H54 (cell line): ENCODE results near the gene SNX11.

Experiments
- DNase-seq: peaks from one replicate; pipeline ENCODE4 v3.0.0; 2011; ENCODE audit warnings: low spot score, mixed read lengths; ENCODE audit not compliant: insufficient read length
- FAIRE-seq: peaks from 3 replicates; lab custom pipeline; 2011; peaks lifted over from hg19 to GRCh38; lab: Jason Lieb, UNC
- POLR2A ChIP-seq: IDR thresholded peaks from 2 replicates; pipeline ENCODE4 v1.6.1; 2011; ENCODE audit warnings: low read depth, mild to moderate bottlenecking, low read length

SNX11 gene

DNA sequence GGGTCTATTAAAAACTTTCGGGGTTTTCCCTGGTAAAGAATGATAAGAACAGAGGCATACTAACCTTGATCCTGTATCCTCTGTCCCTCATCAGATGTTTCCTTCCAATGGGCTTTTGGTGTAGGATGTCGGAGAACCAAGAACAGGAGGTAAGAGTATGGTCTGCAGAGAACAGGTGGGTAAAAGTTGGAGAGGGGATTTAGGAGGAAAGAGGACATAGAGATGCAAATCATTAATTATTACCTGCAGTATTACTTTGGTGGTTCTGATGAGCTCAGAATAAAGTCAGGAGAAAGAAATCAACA, 4.3 kb downstream of the SNX11 start:
- DNase-seq (no peak), FAIRE-seq (no peak)
- TF ChIP-seq POLR2A = no peak

DNA sequence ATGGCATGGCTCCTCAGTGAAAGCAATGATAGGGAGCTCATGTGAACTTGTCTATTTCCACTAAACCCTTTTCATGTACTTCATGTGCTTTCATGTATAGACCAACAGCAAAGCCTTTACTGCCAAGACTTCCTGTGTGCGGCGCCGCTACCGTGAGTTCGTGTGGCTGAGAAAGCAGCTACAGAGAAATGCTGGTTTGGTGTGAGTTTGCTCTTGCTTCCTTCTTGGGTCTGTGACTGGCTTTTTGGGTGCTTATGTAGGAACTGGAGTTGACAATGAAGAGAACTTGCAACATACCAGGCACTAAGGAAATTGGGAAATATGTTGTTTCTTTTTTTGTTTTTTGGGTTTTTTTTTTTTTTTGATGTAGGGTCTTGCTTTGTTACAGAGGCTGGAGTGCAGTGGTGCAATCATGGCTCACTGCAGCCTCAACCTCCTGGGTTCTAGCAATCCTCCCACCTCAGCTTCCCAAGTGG, 5.7 kb downstream of the SNX11 start:
- no peak for FAIRE-seq
- no peak for TF ChIP-seq POLR2A
- DNase-seq = no peak

DNA sequence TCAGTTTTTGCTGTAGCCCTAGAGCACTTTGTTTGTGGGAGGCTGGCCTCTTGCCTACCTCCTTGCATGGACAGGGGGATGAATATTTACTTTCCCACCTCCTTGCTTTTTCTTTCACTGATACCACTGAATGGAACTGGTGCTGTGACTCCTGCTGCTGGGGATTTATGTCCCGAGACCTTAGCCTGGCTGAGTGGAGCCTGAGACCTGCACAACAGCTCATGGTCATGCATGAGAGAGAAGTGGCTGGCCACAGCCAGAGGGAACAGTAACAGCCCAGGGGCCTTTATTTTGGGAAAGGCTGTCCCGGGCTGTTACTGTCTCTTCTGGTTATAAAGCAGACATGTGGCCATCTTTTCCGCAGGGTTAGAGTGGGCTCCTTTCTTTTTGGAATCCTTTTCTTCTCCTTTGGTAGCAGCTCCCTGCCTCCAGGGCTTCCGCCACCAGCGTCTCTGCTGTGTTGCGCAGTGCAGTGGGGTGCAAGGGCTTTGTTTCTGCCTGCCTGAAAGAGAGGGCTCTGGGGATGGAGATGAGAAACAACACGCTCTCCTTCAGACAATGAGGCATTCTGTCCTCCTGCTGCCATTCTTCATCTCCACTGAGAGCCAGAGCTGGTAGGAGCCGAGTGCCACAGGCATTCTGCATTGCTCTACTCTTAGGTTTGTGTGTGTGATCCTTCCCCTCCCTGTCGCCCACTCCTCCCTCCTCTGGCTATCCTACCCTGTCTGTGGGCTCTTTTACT, 14.5 kb downstream of the SNX11 start:
- DNase-seq = no peak
- no peak for TF ChIP-seq POLR2A
- FAIRE-seq = no peak

DNA sequence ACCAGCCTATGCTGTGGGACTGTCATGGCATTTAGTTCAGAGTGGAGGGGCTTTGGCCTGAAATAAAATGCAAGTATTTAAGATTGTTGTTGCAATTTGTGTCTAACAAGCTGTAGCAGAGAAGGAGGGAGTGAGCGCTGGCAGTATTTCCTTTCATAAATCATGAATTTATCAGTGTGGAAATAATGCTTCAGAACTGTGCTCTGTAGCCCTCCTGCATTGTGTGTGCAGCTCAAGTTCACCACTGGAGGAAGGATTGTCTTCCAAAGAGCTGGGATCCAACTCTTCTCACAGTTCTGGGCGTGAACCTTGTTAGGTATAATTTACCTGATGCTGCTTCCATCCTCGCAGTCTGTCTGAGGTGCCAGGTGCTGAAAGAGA, 15.1 kb downstream of the SNX11 start:
- DNase-seq (no peak), FAIRE-seq (no peak)

DNA sequence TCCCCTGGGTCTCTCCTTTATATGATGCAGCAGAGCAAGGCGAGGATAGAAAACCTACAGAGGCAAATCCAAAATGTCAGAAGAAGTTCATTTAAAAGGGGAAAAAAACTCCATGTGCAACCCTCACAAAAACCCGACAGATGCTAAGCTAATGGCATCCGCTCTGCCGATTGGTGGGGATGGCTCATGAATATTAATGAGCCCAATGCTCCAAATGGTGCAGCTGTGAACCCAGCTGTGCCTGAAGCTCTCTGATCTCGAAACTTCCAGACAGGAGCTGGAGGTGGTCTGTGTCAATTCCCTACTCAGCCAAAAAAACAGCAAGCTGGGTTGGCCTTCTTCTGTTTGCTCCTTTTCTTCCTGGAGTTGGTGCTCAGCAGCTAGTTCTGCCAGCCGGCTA, 15.5 kb downstream of the SNX11 start:
- no peak for FAIRE-seq

More for the DNA sequence above, 15.1 kb downstream of the SNX11 start:
- no peak for TF ChIP-seq POLR2A

DNA sequence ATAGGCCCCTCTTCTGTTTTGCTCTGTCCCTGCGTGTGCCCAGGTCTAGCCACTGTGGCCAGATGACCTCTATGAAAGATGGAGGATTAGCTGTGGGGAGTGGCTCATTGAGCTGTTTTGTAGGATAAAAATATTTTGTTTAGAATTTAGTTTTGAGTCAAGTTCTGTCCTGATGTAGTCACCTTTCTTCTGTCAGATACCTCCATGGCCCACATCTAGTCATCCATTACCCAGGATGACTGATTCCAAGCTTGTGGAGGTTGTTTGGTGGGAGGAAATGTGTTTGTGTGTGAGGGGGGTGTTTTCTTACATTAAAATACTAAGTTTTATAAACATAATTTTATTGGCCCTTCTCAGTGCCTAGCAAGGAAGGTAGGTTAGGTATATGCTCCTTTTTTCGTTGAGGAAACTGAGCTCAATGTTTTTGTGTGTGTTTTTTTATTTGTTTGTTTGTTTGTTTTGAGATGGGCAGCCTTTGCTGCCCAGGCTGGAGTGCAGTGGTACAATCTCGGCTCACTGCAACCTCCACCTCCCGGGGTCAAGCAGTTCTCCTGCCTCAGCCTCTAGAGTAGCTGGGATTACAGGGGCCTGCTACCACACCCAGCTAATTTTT, 16.3 kb downstream of the SNX11 start:
- DNase-seq (no peak), FAIRE-seq (no peak)

More for the DNA sequence above, 15.5 kb downstream of the SNX11 start:
- no peak for DNase-seq
- no peak for TF ChIP-seq POLR2A

DNA sequence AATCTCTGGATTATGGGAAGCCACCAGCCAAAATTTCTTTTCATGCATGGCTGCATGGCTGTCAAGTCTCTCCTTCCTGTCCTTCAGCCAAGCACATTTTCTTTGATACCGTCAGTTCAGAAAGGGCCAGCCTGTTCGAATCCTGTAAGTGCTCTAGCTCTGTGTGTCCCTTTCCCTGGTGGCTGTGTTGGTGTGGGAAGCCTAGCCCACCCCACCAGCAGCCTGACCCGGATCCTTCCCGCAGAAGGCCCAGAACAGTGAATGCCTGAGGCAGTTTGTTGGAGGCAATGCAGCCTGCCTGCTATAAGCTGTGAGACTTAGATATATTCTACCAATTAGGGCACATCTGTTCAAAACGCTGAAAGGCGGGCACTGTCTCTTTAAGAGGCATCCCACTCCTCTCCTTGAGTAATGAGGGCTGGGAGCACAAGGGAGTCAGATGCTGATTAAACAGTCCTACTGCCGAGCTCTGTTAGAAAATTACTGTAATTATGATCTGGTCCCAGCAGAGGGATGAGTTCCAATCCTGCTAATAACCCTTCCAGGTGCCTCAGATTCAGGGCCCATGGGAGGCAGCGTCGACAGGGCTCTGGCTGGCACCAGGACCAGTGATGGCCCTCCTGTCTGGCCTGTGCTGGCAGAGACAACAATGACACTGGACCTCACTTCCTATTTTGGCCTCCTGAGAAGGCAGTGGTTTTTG, 18.4 kb downstream of the SNX11 start:
- no peak for FAIRE-seq
- DNase-seq = no peak
- no peak for TF ChIP-seq POLR2A

More for the DNA sequence above, 16.3 kb downstream of the SNX11 start:
- TF ChIP-seq POLR2A = no peak

DNA sequence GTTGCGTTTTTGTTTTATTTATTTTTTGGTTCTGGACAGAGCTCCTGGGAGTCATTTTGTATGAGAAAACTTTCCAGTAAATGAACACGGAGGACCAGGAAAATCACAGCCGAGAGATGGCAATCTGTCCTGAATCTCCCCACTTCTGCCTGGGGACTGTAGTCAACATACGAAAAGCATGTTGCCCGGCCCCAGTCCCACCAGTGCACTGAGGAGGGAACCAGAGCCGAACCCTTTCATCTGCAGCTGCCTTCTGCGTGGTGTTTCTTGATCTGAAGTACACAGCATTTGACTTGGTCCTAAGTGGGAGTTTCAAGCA, 18.9 kb downstream of the SNX11 start:
- FAIRE-seq = no peak
- TF ChIP-seq POLR2A = no peak
- DNase-seq = no peak

DNA sequence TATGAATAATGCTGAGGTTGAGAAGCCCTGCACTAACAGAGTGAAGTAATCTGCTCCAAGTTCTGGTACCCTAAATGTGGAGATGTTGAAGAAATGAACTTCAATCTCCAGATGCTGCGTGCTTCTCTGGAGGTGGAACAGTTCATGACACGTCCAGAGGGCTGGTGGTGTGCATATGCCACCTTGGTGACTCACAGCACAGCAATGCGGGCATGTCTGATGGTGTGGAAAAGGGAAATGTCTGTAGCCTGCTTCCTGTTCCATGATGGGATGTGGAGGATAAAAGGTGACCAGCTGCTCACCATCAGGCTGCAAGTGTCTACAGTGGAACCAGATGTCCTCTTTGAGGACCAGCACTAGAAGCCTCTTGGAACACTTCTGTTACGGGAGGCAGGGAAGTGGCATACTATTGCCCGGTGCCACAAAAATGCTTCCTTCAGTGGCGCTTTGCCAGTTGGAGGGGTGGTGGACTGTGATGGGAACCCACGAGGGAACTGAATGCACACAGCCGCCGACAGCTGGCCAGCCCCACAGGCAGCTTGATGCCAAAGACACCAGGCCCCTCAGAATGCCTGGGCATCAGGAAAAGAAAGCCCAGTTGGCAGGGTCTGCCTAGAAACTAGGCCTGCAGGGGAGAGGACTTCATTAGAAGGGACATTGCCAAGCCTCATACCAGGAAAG, 19.9 kb downstream of the SNX11 start:
- no peak for TF ChIP-seq POLR2A

DNA sequence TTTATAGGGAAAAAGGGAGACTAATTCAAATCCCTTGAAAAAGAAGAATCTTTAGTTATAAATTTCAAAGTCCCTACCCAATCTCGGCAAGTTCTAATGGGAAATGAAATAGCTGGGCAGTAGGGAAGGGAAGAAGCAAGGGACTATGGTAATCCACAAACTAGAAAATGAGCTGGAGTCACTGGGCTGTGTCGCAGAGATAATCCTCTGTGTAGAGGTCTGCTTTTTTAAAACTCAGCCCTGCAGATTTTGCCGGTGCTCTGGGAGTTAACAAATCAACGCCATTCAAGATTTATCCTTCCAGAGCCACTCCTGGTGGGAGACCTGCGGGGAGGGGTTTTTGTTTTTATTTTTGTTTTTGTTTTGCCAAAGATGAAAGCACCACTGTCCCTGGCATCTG, 20.8 kb downstream of the SNX11 start:
- FAIRE-seq (no peak), DNase-seq (no peak)
- TF ChIP-seq POLR2A = no peak

More for the DNA sequence above, 19.9 kb downstream of the SNX11 start:
- FAIRE-seq = peak; percentile 94
- peak; percentile 96 for DNase-seq

DNA sequence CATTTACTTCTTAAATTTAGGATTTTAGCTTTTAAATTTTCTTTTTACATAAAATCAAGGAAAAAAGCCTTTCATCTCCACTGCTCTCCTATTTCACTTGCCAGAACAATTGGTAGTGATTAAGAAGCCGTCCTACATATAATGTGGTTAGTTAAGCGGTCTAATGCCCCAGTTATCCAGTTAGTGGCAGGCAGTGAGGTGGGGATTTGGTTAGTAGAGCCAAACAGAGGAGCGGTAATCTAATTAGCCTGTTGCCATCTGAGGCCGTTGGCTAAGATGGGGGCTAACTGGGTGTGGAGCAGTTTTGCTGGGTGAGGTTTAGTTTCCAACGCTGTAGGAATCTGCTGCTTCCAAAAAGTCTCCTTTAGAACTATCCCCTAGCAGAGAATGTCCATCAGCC, 22.4 kb downstream of the SNX11 start:
- FAIRE-seq = no peak
- no peak for TF ChIP-seq POLR2A

DNA sequence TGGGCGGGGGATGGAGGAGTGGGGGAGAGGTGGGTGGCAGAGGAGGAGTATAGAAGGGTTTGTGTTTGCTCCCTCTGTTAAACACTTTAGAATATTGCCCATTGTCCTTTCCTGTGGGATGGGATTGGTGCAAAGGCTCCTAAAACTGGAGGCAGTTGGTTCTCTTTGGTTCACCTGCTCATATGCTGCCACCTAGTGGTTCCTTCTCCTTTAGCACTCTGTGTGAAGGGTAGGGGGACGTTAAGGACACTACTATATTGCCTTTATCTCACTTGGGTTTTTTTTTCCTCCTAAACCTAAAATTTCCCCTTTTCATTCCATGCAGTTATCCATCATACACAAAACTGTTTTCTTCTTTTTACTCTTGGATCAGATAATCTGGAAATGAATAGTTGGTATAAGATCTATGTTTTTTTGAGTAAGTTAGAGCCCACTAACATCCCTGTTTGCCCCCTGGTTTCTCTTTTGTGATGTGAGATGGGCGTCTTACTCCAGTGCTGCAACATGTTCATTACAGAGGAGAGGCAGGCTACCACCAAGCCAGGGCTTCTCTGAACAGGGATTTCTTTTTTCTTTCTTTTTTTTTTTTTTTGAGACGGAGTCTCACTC, 23.8 kb downstream of the SNX11 start:
- peak; percentile 77 for DNase-seq
- peak; percentile 84 for FAIRE-seq
- no peak for TF ChIP-seq POLR2A

More for the DNA sequence above, 22.4 kb downstream of the SNX11 start:
- DNase-seq = no peak

DNA sequence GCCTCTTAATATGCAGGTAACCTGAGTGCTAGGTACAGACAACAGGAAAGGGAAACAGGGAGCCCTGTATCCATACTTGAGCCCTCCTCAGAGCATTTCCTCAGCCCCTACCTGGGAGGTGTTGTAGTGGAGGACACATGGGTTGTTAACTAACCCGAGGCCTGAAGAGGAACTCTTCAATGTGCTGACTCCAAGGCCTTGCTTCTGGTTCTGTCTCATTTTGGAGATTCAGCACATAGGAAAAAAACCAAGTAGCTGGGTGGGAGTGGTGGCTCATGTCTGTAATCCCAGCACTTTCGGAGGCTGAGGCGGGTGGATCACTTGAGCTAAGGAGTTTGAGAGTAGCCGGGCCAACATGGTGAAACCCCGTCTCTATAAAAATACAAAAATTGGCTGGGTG, 24.8 kb downstream of the SNX11 start:
- DNase-seq = no peak
- FAIRE-seq = no peak
- no peak for TF ChIP-seq POLR2A
